WTC11 (cell line): ENCODE data around the gene RFTN1.

ENCODE experiments used
- ATF1 ChIP-seq: sonication (generic); formaldehyde crosslinking; IDR thresholded peaks from 2 replicates; pipeline ENCODE4 v1.8.1; 2023; ENCODE audit warnings: mild to moderate bottlenecking, moderate library complexity, missing genetic modification reagents
- ATF6 ChIP-seq: sonication (generic); formaldehyde crosslinking; IDR thresholded peaks from 2 replicates; pipeline ENCODE4 v1.8.1; 2023; ENCODE audit warnings: mild to moderate bottlenecking, missing genetic modification reagents
- CTCF ChIP-seq: fragments of 200-600 bp; IDR thresholded peaks from 2 replicates; pipeline ENCODE4 v1.8.0; 2022; ENCODE audit warnings: antibody characterized with exemption
- MAX ChIP-seq: sonication (generic); formaldehyde crosslinking; IDR thresholded peaks from 2 replicates; pipeline ENCODE4 v1.8.0; 2022; ENCODE audit warnings: mild to moderate bottlenecking, missing genetic modification reagents
- TF ChIP-seq, protein P1 (sequence below): sonication (generic); formaldehyde crosslinking; conservative IDR thresholded peaks from 2 replicates; pipeline ENCODE4 v1.8.1; 2022; ENCODE audit warnings: mild to moderate bottlenecking, missing genetic modification reagents

DNA sequence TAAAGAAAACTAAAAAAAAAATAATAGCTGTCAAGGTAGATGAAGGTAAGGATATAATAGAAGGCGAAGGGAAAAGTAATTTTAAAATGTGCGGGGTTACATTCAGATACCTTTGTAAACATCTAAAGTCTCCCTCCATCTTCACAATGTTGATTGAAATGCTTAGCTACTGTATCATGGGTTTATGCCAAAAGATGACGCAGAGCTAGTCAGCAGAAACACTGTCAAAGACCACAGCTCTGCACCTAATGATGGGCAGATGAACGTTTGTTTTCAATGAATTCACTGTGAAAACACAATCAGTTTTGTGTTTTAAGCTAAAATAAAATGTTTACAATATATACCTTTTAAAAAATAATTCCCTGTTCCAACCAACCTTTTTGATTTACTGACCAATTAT lies 61.2 kb downstream of the RFTN1 start:
- TF ChIP-seq MAX = no peak
- TF ChIP-seq ATF1 (CRISPR knock-in tag) = no peak
- TF ChIP-seq, protein P1, sequence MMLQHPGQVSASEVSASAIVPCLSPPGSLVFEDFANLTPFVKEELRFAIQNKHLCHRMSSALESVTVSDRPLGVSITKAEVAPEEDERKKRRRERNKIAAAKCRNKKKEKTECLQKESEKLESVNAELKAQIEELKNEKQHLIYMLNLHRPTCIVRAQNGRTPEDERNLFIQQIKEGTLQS (CRISPR knock-in tag) = no peak
- no peak for TF ChIP-seq CTCF
- no peak for TF ChIP-seq ATF6 (CRISPR knock-in tag)
